Testis (tissue), 2 donors: ENCODE results near the gene UGT1A5.

Experiments used
- POLR2A ChIP-seq: fragments of 450-650 bp; IDR thresholded peaks from one replicate; pipeline ENCODE4 v1.6.1; 2017; ENCODE audit warnings: antibody characterized with exemption, mild to moderate bottlenecking, moderate library complexity
- TF ChIP-seq, protein P1 (sequence below), 3 experiments: fragments of 450-650 bp in 2 of 3; fragments of 200-600 bp in 1 of 3; sonication (generic) in 1 of 3; IDR thresholded peaks; one replicate each; pipeline ENCODE4 v1.5.1; 2016 to 2019; ENCODE audit warnings: antibody characterized with exemption in 3 of 3, mild to moderate bottlenecking in 2 of 3, moderate library complexity in 1 of 3

DNA sequence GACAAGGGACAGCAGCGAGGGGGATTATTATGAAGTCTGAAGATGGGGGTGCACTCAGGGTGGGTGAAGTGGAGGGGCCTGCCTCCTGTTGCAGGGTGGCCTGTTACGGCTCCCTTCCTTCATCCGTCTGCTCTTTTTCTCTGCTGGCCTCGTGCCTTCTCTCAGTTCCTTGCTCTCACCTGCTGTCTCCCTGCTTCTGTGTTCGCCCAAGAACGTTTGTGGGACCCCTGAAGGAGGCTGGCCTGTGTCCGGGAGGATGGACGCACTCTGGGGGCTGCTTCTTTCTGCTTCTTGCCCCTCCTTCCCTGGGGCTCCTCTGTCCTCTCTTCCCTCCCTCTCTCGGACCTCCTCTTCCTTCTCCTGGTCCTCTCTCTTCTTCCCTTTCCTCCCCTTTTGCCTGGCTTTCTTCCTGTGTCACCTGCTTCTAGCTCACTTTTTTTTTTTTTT lies 79.2 kb downstream of the UGT1A5 start:
- TF ChIP-seq, protein P1, sequence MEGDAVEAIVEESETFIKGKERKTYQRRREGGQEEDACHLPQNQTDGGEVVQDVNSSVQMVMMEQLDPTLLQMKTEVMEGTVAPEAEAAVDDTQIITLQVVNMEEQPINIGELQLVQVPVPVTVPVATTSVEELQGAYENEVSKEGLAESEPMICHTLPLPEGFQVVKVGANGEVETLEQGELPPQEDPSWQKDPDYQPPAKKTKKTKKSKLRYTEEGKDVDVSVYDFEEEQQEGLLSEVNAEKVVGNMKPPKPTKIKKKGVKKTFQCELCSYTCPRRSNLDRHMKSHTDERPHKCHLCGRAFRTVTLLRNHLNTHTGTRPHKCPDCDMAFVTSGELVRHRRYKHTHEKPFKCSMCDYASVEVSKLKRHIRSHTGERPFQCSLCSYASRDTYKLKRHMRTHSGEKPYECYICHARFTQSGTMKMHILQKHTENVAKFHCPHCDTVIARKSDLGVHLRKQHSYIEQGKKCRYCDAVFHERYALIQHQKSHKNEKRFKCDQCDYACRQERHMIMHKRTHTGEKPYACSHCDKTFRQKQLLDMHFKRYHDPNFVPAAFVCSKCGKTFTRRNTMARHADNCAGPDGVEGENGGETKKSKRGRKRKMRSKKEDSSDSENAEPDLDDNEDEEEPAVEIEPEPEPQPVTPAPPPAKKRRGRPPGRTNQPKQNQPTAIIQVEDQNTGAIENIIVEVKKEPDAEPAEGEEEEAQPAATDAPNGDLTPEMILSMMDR (IDR thresholded peaks at IDR 0.05), result no peak
- no peak for TF ChIP-seq POLR2A
